Inflammatory macrophage treated with lipopolysaccharide for 1 hour (primary cell): Measurements from ENCODE around the gene CDKN3.
"Not testable (repeated sequence)": the region's sequence is repeated elsewhere in the genome, so short reads cannot be mapped to it uniquely, and the experiment has no call there.

Experiments used
- DNase-seq, 2 donors: peaks; one replicate each; pipeline ENCODE4 v3.0.0-alpha.2; 2020 to 2022

Gene CDKN3

GRCh38 chr14:54425068-54425467, 28.3 kb downstream of the CDKN3 start:
- DNase-seq = no peak

- DNase-seq = no peak
Measured at GRCh38 chr14:54425537-54426274, 28.9 kb downstream of the CDKN3 start.

- no peak for DNase-seq
Measured at GRCh38 chr14:54427871-54428270, 31.1 kb downstream of the CDKN3 start.

- no peak for DNase-seq
Measured at GRCh38 chr14:54428527-54428926, 31.7 kb downstream of the CDKN3 start.

- DNase-seq = no peak
Measured at GRCh38 chr14:54435500-54435981, 38.7 kb downstream of the CDKN3 start.

- DNase-seq = not testable (repeated sequence)
Measured at GRCh38 chr14:54437954-54438353, 41.1 kb downstream of the CDKN3 start.

GRCh38 chr14:54438703-54439102, 41.9 kb downstream of the CDKN3 start:
- no peak for DNase-seq

GRCh38 chr14:54440037-54440436, 43.2 kb downstream of the CDKN3 start:
- no peak for DNase-seq

- DNase-seq = no peak
Measured at GRCh38 chr14:54440476-54440872, 43.7 kb downstream of the CDKN3 start.

GRCh38 chr14:54440873-54441868, 44.4 kb downstream of the CDKN3 start, which contains the start of gene CNIH1:
TSS of gene CNIH1 (minus strand) at chr14:54441374. CDS start at chr14:54441327, 47 bp downstream.
- peak; percentile 87 to 98 for DNase-seq

GRCh38 chr14:54442961-54443360, 46.2 kb downstream of the CDKN3 start:
- not testable (repeated sequence) for DNase-seq

- DNase-seq = no peak
Measured at GRCh38 chr14:54443981-54444380, 47.2 kb downstream of the CDKN3 start.

GRCh38 chr14:54444681-54445080, 47.9 kb downstream of the CDKN3 start:
- no peak for DNase-seq

GRCh38 chr14:54446161-54446693, 49.4 kb downstream of the CDKN3 start:
- no peak for DNase-seq

- peak; percentile 91 to 92 for DNase-seq
Measured at GRCh38 chr14:54447231-54447692, 50.5 kb downstream of the CDKN3 start.

- DNase-seq = peak; percentile 86 to 96
Measured at GRCh38 chr14:54450535-54450934, 53.7 kb downstream of the CDKN3 start.

- DNase-seq = no peak
Measured at GRCh38 chr14:54451121-54451601, 54.4 kb downstream of the CDKN3 start.

- DNase-seq = peak in 1 of 2 donors; percentile 69
Measured at GRCh38 chr14:54451961-54452360, 55.2 kb downstream of the CDKN3 start.

- no peak for DNase-seq
Measured at GRCh38 chr14:54453252-54453651, 56.4 kb downstream of the CDKN3 start.

- not testable (repeated sequence) for DNase-seq
Measured at GRCh38 chr14:54453990-54454389, 57.2 kb downstream of the CDKN3 start.

- no peak for DNase-seq
Measured at GRCh38 chr14:54455363-54455762, 58.6 kb downstream of the CDKN3 start.

GRCh38 chr14:54456820-54457608, 60.2 kb downstream of the CDKN3 start:
- DNase-seq = not testable (repeated sequence)
